Measurements from ENCODE around the gene SH3RF1. TPM values are rescaled to one million over a fixed set of nuclear protein-coding genes. Genes with fewer than 3 reads are reported as not detected.

Gene SH3RF1
- total and polyA plus RNA-seq, 2 of the 13 experiments (the other 11 are each of a cell fraction or from before 2014, with no cell fraction given), result 3.1 to 3.2 TPM

DNA sequence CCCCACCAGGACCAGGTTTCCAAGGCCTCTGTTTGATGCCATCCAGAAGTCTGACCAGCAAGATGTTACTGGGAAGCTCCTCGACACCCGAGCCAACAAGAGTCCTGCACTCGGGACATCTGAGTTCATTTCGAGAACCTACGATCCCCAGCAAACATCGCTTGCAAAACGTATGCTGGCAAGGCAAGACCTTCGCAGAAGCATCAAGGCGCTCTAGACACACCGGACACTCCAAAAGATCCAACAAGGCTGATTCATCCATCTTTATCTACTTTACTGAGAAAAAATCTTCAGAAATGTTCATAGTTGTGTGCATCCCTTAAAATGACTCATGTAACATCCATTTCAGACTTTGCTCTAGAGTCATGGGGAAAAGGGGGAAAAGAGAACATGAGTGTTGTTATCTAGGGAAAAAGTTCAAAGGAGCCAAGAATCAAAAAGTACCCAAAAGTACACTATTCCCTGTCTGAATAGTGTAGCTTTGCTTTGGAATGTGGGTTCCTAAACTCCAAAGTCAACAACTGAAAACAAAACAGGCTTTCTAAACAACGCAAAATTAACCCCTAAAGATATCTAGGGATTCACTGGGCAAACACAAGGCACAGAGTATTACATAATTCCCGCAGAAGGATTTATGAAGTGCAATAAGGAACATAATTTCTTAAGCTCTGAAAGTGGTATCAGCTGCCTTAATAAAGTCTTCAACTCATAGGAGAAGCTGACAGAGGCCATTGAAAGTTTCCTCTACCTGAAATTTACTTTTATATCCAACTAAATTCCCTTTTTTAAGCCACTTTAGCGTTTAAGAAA lies 1.6 kb downstream of the SH3RF1 start (continued):
- TF ChIP-seq ZNF598 (CRISPR knock-in tag; IDR thresholded peaks at IDR 0.05; ENCODE audit: borderline replicate concordance) (no peak), HDAC2 (CRISPR knock-in tag; IDR thresholded peaks at IDR 0.05) (0 out of 2 replicates have a peak, but pooled peaks have one; percentile 14), SMYD3 (CRISPR knock-in tag; IDR thresholded peaks at IDR 0.05) (no peak), ARHGAP35 (CRISPR knock-in tag; IDR thresholded peaks at IDR 0.05; ENCODE audit: borderline replicate concordance) (no peak), RFX5 (IDR thresholded peaks at IDR 0.05; ENCODE audit: low read depth, low read length) (no peak), HBP1 (CRISPR knock-in tag; IDR thresholded peaks at IDR 0.05; ENCODE audit: low read depth) (no peak), POLR2AphosphoS5 (IDR thresholded peaks at IDR 0.05; ENCODE audit: low read depth, low read length) (no peak), ZNF878 (CRISPR knock-in tag; IDR thresholded peaks at IDR 0.05) (no peak), CC2D1A (CRISPR knock-in tag; IDR thresholded peaks at IDR 0.05) (no peak), AHR (CRISPR knock-in tag; IDR thresholded peaks at IDR 0.05) (no peak), ADNP (CRISPR knock-in tag; IDR thresholded peaks at IDR 0.05) (no peak), SRF (IDR thresholded peaks at IDR 0.05; ENCODE audit: low read depth, low read length) (no peak), NFIB (CRISPR knock-in tag; IDR thresholded peaks at IDR 0.05; ENCODE audit: borderline replicate concordance) (no peak), ONECUT2 (CRISPR knock-in tag; IDR thresholded peaks at IDR 0.05) (no peak), ZNF557 (CRISPR knock-in tag; IDR thresholded peaks at IDR 0.05) (no peak), ZNF460 (CRISPR knock-in tag; IDR thresholded peaks at IDR 0.05; ENCODE audit: borderline replicate concordance) (no peak), ETV6 (CRISPR knock-in tag; conservative IDR thresholded peaks at IDR 0.05) (no peak), MAFF (IDR thresholded peaks at IDR 0.05; ENCODE audit: low read depth, low read length) (no peak), NCOA2 (CRISPR knock-in tag; IDR thresholded peaks at IDR 0.05) (no peak), ARID2 (CRISPR knock-in tag; IDR thresholded peaks at IDR 0.05; ENCODE audit: borderline replicate concordance) (no peak), KLF13 (CRISPR knock-in tag; IDR thresholded peaks at IDR 0.05) (no peak), HOXA3 (CRISPR knock-in tag; IDR thresholded peaks at IDR 0.05) (no peak), CHD4 (IDR thresholded peaks at IDR 0.05; ENCODE audit: borderline replicate concordance, low read length) (no peak)
- TF ChIP-seq, protein P1, sequence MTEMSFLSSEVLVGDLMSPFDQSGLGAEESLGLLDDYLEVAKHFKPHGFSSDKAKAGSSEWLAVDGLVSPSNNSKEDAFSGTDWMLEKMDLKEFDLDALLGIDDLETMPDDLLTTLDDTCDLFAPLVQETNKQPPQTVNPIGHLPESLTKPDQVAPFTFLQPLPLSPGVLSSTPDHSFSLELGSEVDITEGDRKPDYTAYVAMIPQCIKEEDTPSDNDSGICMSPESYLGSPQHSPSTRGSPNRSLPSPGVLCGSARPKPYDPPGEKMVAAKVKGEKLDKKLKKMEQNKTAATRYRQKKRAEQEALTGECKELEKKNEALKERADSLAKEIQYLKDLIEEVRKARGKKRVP (CRISPR knock-in tag; IDR thresholded peaks at IDR 0.05), result 0 out of 4 replicates have a peak, but pooled peaks of 1 of the 2 experiments have one; percentile 15
- TF ChIP-seq, protein P2, sequence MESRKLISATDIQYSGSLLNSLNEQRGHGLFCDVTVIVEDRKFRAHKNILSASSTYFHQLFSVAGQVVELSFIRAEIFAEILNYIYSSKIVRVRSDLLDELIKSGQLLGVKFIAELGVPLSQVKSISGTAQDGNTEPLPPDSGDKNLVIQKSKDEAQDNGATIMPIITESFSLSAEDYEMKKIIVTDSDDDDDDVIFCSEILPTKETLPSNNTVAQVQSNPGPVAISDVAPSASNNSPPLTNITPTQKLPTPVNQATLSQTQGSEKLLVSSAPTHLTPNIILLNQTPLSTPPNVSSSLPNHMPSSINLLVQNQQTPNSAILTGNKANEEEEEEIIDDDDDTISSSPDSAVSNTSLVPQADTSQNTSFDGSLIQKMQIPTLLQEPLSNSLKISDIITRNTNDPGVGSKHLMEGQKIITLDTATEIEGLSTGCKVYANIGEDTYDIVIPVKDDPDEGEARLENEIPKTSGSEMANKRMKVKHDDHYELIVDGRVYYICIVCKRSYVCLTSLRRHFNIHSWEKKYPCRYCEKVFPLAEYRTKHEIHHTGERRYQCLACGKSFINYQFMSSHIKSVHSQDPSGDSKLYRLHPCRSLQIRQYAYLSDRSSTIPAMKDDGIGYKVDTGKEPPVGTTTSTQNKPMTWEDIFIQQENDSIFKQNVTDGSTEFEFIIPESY (CRISPR knock-in tag; IDR thresholded peaks at IDR 0.05), result no peak
- TF ChIP-seq, protein P3, sequence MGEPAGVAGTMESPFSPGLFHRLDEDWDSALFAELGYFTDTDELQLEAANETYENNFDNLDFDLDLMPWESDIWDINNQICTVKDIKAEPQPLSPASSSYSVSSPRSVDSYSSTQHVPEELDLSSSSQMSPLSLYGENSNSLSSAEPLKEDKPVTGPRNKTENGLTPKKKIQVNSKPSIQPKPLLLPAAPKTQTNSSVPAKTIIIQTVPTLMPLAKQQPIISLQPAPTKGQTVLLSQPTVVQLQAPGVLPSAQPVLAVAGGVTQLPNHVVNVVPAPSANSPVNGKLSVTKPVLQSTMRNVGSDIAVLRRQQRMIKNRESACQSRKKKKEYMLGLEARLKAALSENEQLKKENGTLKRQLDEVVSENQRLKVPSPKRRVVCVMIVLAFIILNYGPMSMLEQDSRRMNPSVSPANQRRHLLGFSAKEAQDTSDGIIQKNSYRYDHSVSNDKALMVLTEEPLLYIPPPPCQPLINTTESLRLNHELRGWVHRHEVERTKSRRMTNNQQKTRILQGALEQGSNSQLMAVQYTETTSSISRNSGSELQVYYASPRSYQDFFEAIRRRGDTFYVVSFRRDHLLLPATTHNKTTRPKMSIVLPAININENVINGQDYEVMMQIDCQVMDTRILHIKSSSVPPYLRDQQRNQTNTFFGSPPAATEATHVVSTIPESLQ (CRISPR knock-in tag; conservative IDR thresholded peaks at IDR 0.05), result no peak

Measured in HepG2 (cell line).